Measurements from ENCODE around the gene FUS.

DNA sequence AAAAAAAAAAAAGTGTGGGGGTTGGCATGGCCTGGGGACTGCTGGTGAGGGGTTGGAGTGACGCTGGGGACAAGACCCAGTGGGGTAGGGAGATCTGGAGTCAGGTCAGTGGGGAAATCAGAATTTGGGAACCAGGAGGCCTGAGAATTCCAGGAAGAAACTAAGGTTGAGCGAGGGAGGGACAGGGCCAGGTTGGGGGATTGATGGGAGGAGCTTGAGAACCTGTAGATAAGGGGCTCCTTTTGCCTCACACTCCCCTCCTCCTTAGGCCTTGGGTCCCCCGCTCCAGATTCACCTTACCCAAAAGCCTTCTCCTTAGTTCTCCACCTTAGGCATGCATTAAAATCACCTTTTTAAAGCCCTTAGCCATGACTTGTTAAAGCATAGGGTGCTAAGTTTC, 45.3 kb downstream of the FUS start:
- TF ChIP-seq, protein P1, sequence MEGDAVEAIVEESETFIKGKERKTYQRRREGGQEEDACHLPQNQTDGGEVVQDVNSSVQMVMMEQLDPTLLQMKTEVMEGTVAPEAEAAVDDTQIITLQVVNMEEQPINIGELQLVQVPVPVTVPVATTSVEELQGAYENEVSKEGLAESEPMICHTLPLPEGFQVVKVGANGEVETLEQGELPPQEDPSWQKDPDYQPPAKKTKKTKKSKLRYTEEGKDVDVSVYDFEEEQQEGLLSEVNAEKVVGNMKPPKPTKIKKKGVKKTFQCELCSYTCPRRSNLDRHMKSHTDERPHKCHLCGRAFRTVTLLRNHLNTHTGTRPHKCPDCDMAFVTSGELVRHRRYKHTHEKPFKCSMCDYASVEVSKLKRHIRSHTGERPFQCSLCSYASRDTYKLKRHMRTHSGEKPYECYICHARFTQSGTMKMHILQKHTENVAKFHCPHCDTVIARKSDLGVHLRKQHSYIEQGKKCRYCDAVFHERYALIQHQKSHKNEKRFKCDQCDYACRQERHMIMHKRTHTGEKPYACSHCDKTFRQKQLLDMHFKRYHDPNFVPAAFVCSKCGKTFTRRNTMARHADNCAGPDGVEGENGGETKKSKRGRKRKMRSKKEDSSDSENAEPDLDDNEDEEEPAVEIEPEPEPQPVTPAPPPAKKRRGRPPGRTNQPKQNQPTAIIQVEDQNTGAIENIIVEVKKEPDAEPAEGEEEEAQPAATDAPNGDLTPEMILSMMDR (tag by site-specific recombination; IDR thresholded peaks at IDR 0.05), result no peak
- TF ChIP-seq, protein P2, sequence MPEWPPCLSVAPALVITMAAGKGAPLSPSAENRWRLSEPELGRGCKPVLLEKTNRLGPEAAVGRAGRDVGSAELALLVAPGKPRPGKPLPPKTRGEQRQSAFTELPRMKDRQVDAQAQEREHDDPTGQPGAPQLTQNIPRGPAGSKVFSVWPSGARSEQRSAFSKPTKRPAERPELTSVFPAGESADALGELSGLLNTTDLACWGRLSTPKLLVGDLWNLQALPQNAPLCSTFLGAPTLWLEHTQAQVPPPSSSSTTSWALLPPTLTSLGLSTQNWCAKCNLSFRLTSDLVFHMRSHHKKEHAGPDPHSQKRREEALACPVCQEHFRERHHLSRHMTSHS (tag by site-specific recombination; IDR thresholded peaks at IDR 0.05), result no peak
- TF ChIP-seq ZNF558 (tag by site-specific recombination; IDR thresholded peaks at IDR 0.05), result no peak
- TF ChIP-seq, protein P3, sequence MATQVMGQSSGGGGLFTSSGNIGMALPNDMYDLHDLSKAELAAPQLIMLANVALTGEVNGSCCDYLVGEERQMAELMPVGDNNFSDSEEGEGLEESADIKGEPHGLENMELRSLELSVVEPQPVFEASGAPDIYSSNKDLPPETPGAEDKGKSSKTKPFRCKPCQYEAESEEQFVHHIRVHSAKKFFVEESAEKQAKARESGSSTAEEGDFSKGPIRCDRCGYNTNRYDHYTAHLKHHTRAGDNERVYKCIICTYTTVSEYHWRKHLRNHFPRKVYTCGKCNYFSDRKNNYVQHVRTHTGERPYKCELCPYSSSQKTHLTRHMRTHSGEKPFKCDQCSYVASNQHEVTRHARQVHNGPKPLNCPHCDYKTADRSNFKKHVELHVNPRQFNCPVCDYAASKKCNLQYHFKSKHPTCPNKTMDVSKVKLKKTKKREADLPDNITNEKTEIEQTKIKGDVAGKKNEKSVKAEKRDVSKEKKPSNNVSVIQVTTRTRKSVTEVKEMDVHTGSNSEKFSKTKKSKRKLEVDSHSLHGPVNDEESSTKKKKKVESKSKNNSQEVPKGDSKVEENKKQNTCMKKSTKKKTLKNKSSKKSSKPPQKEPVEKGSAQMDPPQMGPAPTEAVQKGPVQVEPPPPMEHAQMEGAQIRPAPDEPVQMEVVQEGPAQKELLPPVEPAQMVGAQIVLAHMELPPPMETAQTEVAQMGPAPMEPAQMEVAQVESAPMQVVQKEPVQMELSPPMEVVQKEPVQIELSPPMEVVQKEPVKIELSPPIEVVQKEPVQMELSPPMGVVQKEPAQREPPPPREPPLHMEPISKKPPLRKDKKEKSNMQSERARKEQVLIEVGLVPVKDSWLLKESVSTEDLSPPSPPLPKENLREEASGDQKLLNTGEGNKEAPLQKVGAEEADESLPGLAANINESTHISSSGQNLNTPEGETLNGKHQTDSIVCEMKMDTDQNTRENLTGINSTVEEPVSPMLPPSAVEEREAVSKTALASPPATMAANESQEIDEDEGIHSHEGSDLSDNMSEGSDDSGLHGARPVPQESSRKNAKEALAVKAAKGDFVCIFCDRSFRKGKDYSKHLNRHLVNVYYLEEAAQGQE (tag by site-specific recombination; IDR thresholded peaks at IDR 0.05), result no peak
- no peak for TF ChIP-seq ZNF621 (tag by site-specific recombination; IDR thresholded peaks at IDR 0.05)

All from HEK293 (cell line).